PFSK-1 (cell line): Measurements from ENCODE around the gene DMAC2L.

Experiments
- FOXP2 ChIP-seq: optimal IDR thresholded peaks from 2 replicates; pipeline ENCODE3; 2011; ENCODE audit warnings: borderline replicate concordance, control low read depth, inconsistent platforms; ENCODE audit not compliant: insufficient read depth; ENCODE audit errors: extremely low read length, extremely low read depth
- POLR2AphosphoS5 ChIP-seq: IDR thresholded peaks from 2 replicates; pipeline ENCODE4 v1.6.1; 2012; ENCODE audit warnings: low read depth, mild to moderate bottlenecking, control low read depth, low read length, moderate library complexity
- SIN3A ChIP-seq: IDR thresholded peaks from 2 replicates; pipeline ENCODE4 v1.6.1; 2012; ENCODE audit warnings: mild to moderate bottlenecking, low read length, moderate library complexity, borderline replicate concordance; ENCODE audit not compliant: insufficient read depth
- TAF1 ChIP-seq: IDR thresholded peaks from 2 replicates; pipeline ENCODE4 v1.6.1; 2012; ENCODE audit warnings: low read length, control low read depth, borderline replicate concordance; ENCODE audit not compliant: insufficient read depth
- TF ChIP-seq, protein P1 (sequence below), 2 experiments: IDR thresholded peaks; 2 replicates each; pipeline versions ENCODE4 v1.6.1 to v1.8.0; 2011 to 2012; ENCODE audit warnings: low read depth in 2 of 2, low read length in 2 of 2, control low read depth in 1 of 2, inconsistent platforms in 1 of 2, mild to moderate bottlenecking in 1 of 2, moderate library complexity in 1 of 2; ENCODE audit not compliant: insufficient read depth in 1 of 2

DNA sequence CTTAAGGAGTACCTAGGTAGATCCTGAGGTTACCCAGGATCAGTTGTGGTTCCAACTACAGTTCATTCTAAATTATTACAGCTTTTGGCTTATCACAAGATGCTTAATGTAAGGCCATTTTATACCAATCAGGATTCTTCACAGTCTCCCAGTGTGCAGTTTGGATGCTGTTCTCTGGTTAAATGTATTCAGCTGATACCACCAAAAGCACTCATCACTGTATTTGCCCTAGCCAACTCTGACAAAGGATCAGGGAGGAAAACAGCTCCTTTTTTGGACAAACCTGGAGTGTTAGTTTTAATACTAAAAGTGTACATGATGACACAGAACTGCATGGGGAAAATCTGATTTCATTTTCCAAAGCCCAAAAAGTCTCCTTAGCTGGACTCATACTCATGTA lies 19.5 kb downstream of the DMAC2L start:
- no peak for TF ChIP-seq TAF1
- TF ChIP-seq, protein P1, sequence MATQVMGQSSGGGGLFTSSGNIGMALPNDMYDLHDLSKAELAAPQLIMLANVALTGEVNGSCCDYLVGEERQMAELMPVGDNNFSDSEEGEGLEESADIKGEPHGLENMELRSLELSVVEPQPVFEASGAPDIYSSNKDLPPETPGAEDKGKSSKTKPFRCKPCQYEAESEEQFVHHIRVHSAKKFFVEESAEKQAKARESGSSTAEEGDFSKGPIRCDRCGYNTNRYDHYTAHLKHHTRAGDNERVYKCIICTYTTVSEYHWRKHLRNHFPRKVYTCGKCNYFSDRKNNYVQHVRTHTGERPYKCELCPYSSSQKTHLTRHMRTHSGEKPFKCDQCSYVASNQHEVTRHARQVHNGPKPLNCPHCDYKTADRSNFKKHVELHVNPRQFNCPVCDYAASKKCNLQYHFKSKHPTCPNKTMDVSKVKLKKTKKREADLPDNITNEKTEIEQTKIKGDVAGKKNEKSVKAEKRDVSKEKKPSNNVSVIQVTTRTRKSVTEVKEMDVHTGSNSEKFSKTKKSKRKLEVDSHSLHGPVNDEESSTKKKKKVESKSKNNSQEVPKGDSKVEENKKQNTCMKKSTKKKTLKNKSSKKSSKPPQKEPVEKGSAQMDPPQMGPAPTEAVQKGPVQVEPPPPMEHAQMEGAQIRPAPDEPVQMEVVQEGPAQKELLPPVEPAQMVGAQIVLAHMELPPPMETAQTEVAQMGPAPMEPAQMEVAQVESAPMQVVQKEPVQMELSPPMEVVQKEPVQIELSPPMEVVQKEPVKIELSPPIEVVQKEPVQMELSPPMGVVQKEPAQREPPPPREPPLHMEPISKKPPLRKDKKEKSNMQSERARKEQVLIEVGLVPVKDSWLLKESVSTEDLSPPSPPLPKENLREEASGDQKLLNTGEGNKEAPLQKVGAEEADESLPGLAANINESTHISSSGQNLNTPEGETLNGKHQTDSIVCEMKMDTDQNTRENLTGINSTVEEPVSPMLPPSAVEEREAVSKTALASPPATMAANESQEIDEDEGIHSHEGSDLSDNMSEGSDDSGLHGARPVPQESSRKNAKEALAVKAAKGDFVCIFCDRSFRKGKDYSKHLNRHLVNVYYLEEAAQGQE (IDR thresholded peaks at IDR 0.05; ENCODE audit: insufficient read depth in 1 of 2, low read depth in 2 of 2, low read length in 2 of 2): no peak
- no peak for TF ChIP-seq POLR2AphosphoS5
- TF ChIP-seq SIN3A: no peak
- no peak for TF ChIP-seq FOXP2
